ENCODE measurements around the gene KRTAP4-5. TPM values are rescaled to one million over a fixed set of nuclear protein-coding genes. Genes with fewer than 3 reads are reported as not detected.
"Not testable (repeated sequence)": the region's sequence is repeated elsewhere in the genome, so short reads cannot be mapped to it uniquely, and the experiment has no call there.

The KRTAP4-5 gene
- total and polyA plus RNA-seq, 2 of the 13 experiments (the other 11 are each of a cell fraction or from before 2014, with no cell fraction given), result not detected

DNA sequence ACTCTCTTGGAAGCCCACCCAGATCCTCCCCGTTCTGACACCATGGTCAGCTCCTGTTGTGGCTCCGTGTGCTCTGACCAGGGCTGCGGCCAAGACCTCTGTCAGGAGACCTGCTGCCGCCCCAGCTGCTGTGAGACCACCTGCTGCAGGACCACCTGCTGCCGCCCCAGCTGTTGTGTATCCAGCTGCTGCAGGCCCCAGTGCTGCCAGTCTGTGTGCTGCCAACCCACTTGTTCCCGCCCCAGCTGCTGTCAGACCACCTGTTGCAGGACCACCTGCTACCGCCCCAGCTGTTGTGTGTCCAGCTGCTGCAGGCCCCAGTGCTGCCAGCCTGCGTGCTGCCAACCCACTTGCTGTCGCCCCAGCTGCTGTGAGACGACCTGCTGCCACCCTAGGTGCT lies 44.3 kb downstream of the KRTAP4-5 start, which contains the start of gene KRTAP4-9:
TSS of gene KRTAP4-9 (plus strand) at position 43 of the 400 bp plus-strand sequence. CDS start at position 43, 0 bp downstream.
- intact Hi-C loops (cut with micrococcal nuclease; ENCODE audit: unreplicated experiment), result not testable (repeated sequence)

DNA sequence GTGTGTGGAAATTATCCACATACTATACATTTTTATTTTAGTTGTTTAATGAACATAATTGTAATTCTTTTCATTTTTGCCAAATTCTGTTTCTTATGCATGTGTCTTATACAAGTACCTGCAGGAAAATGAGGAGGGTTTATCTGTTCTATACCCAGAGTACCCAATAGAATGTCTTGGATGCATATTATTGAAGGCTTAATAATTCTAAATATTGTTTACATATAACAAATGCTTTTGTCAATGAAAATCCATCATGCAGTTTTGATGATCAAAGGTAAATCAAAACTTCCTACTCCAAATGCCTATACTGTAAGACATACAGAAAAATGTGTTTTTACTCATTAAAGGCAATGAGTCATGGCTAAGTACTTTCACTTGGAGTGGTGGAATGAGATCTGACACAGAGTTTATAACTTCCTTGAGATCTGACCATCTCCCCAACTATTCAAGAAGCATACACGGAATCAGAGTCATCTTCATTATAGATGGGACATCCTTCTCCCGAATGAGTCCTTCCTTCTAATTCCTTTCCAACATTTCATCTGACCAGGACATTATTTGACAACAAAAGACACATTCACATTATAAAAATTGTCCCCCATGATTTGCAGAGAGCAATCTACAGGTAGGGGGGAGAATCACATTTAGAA lies 45.1 kb downstream of the KRTAP4-5 start:
- 9% methylated on average over 2 of the region's 2 CpGs for WGBS (ENCODE audit: low lambda C conversion rate)
- H3K27me3 ChIP-seq (ENCODE audit: control insufficient read depth in 1 of 2, insufficient read depth in 2 of 2, low read length in 2 of 2); in situ Hi-C loops (cut with HindIII; ENCODE audit: extremely low pct_ligation_motif_present, low pct_unique_long_range_greater_than_20kb); BruUV-seq (replicated peaks); FAIRE-seq; CTCF ChIA-PET (ENCODE audit: low intra/inter-chr PET ratio, low total read pairs); H4K20me1 ChIP-seq (ENCODE audit: insufficient read depth, low read length); intact Hi-C loops (cut with micrococcal nuclease; ENCODE audit: unreplicated experiment); H2AFZ ChIP-seq (ENCODE audit: low read length); H3K36me3 ChIP-seq (replicated peaks in 1 of 2; ENCODE audit: control insufficient read depth in 1 of 2, insufficient read depth in 2 of 2, low read length in 2 of 2); H3K4me1 ChIP-seq (ENCODE audit: insufficient read depth, low read length); POLR2A ChIA-PET; ATAC-seq; H3K27ac ChIP-seq (ENCODE audit: extremely low read length, insufficient read depth, low read length); DNase-seq (ENCODE audit: low spot score); H3K4me2 ChIP-seq (ENCODE audit: low read depth, low read length); H3K4me3 ChIP-seq (replicated peaks in 1 of 3; ENCODE audit: insufficient read depth in 1 of 3, low read depth in 2 of 3, low read length in 3 of 3); H3K9ac ChIP-seq (ENCODE audit: insufficient read depth, low read depth, low read length); H3K9me3 ChIP-seq (ENCODE audit: low read length); H3K79me2 ChIP-seq (ENCODE audit: insufficient read depth, low read length): not testable (repeated sequence)

More for the DNA sequence above, 44.3 kb downstream of the KRTAP4-5 start, which contains the start of gene KRTAP4-9:
- H3K9me3 ChIP-seq (ENCODE audit: low read length); in situ Hi-C loops (cut with HindIII; ENCODE audit: extremely low pct_ligation_motif_present, low pct_unique_long_range_greater_than_20kb); H4K20me1 ChIP-seq (ENCODE audit: insufficient read depth, low read length); H3K79me2 ChIP-seq (ENCODE audit: insufficient read depth, low read length); ATAC-seq; BruUV-seq (replicated peaks); H2AFZ ChIP-seq (ENCODE audit: low read length); H3K27ac ChIP-seq (ENCODE audit: extremely low read length, insufficient read depth, low read length); H3K4me3 ChIP-seq (replicated peaks in 1 of 3; ENCODE audit: insufficient read depth in 1 of 3, low read depth in 2 of 3, low read length in 3 of 3); DNase-seq (ENCODE audit: low spot score); H3K27me3 ChIP-seq (ENCODE audit: control insufficient read depth in 1 of 2, insufficient read depth in 2 of 2, low read length in 2 of 2); H3K4me2 ChIP-seq (ENCODE audit: low read depth, low read length); POLR2A ChIA-PET; H3K36me3 ChIP-seq (replicated peaks in 1 of 2; ENCODE audit: control insufficient read depth in 1 of 2, insufficient read depth in 2 of 2, low read length in 2 of 2); H3K4me1 ChIP-seq (ENCODE audit: insufficient read depth, low read length); CTCF ChIA-PET (ENCODE audit: low intra/inter-chr PET ratio, low total read pairs); H3K9ac ChIP-seq (ENCODE audit: insufficient read depth, low read depth, low read length); FAIRE-seq: not testable (repeated sequence)
- WGBS (ENCODE audit: low lambda C conversion rate), result 44% methylated on average over 5 of the region's 10 CpGs

DNA sequence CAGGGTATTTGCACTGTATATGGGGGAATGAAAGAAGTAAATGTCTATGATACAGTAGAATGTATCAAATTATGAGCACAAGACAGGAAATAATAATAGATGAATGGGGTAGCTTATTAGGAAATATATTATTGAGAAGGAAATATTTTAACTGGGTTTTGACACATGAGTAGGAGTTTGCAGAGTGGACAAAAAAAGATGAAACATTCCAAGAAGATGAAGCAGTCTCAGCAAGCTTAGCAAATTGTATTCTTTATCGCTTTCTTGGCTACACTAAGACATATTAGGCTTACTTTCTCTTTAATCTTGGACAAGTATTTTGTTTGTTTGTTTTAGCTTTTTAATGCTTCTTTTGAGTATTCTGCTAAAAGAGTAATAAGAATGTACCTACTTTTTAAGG lies 45.7 kb downstream of the KRTAP4-5 start:
- Histone ChIP-seq H3K27me3 (ENCODE audit: control insufficient read depth in 1 of 2, insufficient read depth in 2 of 2, low read length in 2 of 2) (peaks cover 0 to 5% of the 10 kb centered on the region in 2 experiments; a peak in 2 of 5 replicates), H3K9ac (ENCODE audit: insufficient read depth, low read depth, low read length) (no peak overlapping the region), H3K4me2 (ENCODE audit: low read depth, low read length) (no peak overlapping the region), H3K27ac (ENCODE audit: extremely low read length, insufficient read depth, low read length) (no peak overlapping the region), H3K36me3 (replicated peaks in 1 of 2; ENCODE audit: control insufficient read depth in 1 of 2, insufficient read depth in 2 of 2, low read length in 2 of 2) (no peaks in the 10 kb centered on the region), H3K4me3 (replicated peaks in 1 of 3; ENCODE audit: insufficient read depth in 1 of 3, low read depth in 2 of 3, low read length in 3 of 3) (no peak overlapping the region), H3K9me3 (ENCODE audit: low read length) (no peaks in the 10 kb centered on the region), H2AFZ (ENCODE audit: low read length) (no peak overlapping the region), H3K4me1 (ENCODE audit: insufficient read depth, low read length) (no peaks in the 10 kb centered on the region), H4K20me1 (ENCODE audit: insufficient read depth, low read length) (no peaks in the 10 kb centered on the region), H3K79me2 (ENCODE audit: insufficient read depth, low read length) (no peaks in the 10 kb centered on the region)
- BruUV-seq (replicated peaks), result no TSS peak
- intact Hi-C loops (cut with micrococcal nuclease; ENCODE audit: unreplicated experiment), result no loop called here
- ChIA-PET POLR2A (no interaction called here), CTCF (ENCODE audit: low intra/inter-chr PET ratio, low total read pairs) (no interaction called here)
- ATAC-seq, result no peak
- TF ChIP-seq ZNF589 (CRISPR knock-in tag; conservative IDR thresholded peaks at IDR 0.05) (no peak), NR2F1 (CRISPR knock-in tag; IDR thresholded peaks at IDR 0.05) (no peak)
- in situ Hi-C loops (cut with HindIII; ENCODE audit: extremely low pct_ligation_motif_present, low pct_unique_long_range_greater_than_20kb), result no loop called here
- FAIRE-seq, result no peak
- no peak for DNase-seq (ENCODE audit: low spot score)
- WGBS (ENCODE audit: low lambda C conversion rate), result 91% methylated on average over 1 of the region's 1 CpG

Data from HepG2 (cell line).